Liver (tissue), 9 donors: Measurements from ENCODE around the gene COMMD2. TPM values are rescaled to one million over a fixed set of nuclear protein-coding genes. Genes with fewer than 3 reads are reported as not detected.

Experiments used
- DNase-seq: peaks from one replicate; pipeline ENCODE4 v3.0.0-alpha.2; 2017; ENCODE audit warnings: low spot score
- H3K27ac ChIP-seq, 2 donors: one replicate each; pipeline ENCODE4 v1.7.0; 2013; ENCODE audit warnings: inconsistent platforms in 2 of 2, low read length in 2 of 2, control low read depth in 1 of 2, low read depth in 1 of 2, mild to moderate bottlenecking in 1 of 2
- H3K27me3 ChIP-seq, 4 donors: one replicate each; pipeline versions ENCODE4 v1.6.1 to v1.7.0; 2013; ENCODE audit warnings: low read length in 3 of 4, inconsistent platforms in 1 of 4, mild to moderate bottlenecking in 1 of 4, moderate library complexity in 1 of 4; ENCODE audit not compliant: control insufficient read depth in 4 of 4, insufficient read depth in 4 of 4
- H3K36me3 ChIP-seq, 4 donors: one replicate each; pipeline versions ENCODE4 v1.6.1 to v1.7.0; 2013; ENCODE audit warnings: low read length in 3 of 4, mild to moderate bottlenecking in 3 of 4, low read depth in 1 of 4, moderate library complexity in 1 of 4; ENCODE audit not compliant: control insufficient read depth in 4 of 4, insufficient read depth in 3 of 4
- H3K4me1 ChIP-seq, 4 donors: one replicate each; pipeline versions ENCODE4 v1.6.1 to v1.7.0; 2013; ENCODE audit warnings: low read length in 3 of 4, mild to moderate bottlenecking in 3 of 4, moderate library complexity in 1 of 4; ENCODE audit not compliant: control insufficient read depth in 4 of 4, insufficient read depth in 4 of 4
- H3K4me3 ChIP-seq, 3 donors: one replicate each; pipeline versions ENCODE4 v1.6.1 to v1.7.0; 2013; ENCODE audit warnings: low read length in 3 of 3, control low read depth in 1 of 3, low read depth in 1 of 3, mild to moderate bottlenecking in 1 of 3
- H3K9ac ChIP-seq, 2 donors: one replicate each; pipeline ENCODE4 v1.7.0; 2013; ENCODE audit warnings: low read length in 2 of 2, mild to moderate bottlenecking in 2 of 2, moderate library complexity in 2 of 2, control low read depth in 1 of 2, low read depth in 1 of 2
- H3K9me3 ChIP-seq, 4 donors: one replicate each; pipeline versions ENCODE4 v1.6.1 to v1.7.0; 2013; ENCODE audit warnings: low read length in 3 of 4; ENCODE audit not compliant: control insufficient read depth in 4 of 4
- GABPA ChIP-seq, 2 donors: IDR thresholded peaks in 1 of 2; conservative IDR thresholded peaks in 1 of 2; 2 replicates each; pipeline ENCODE4 v1.6.1; 2016; ENCODE audit warnings: antibody characterized with exemption in 2 of 2, mild to moderate bottlenecking in 1 of 2, moderate library complexity in 1 of 2
- HNF4A ChIP-seq, 2 donors: conservative IDR thresholded peaks; 2 replicates each; pipeline ENCODE4 v1.6.1; 2016; ENCODE audit warnings: antibody characterized with exemption in 2 of 2, mild to moderate bottlenecking in 2 of 2
- HNF4G ChIP-seq: IDR thresholded peaks from 2 replicates; pipeline ENCODE4 v1.6.1; 2016; ENCODE audit warnings: antibody characterized with exemption
- NR2F2 ChIP-seq: IDR thresholded peaks from 2 replicates; pipeline ENCODE4 v1.6.1; 2016; ENCODE audit warnings: antibody characterized with exemption
- RAD21 ChIP-seq, 2 donors: IDR thresholded peaks; 2 replicates each; pipeline ENCODE4 v1.6.1; 2016; ENCODE audit warnings: antibody characterized with exemption in 2 of 2, mild to moderate bottlenecking in 2 of 2
- SP1 ChIP-seq: IDR thresholded peaks from 2 replicates; pipeline ENCODE4 v1.6.1; 2018; ENCODE audit warnings: antibody characterized with exemption, mild to moderate bottlenecking
- TAF1 ChIP-seq: conservative IDR thresholded peaks from 2 replicates; pipeline ENCODE4 v1.6.1; 2016; ENCODE audit warnings: antibody characterized with exemption, mild to moderate bottlenecking
- YY1 ChIP-seq: IDR thresholded peaks from 2 replicates; pipeline ENCODE4 v1.6.1; 2016; ENCODE audit warnings: antibody characterized with exemption, mild to moderate bottlenecking
- WGBS: extraction: QIAGEN DNeasy Blood & Tissue Kit; methylation state at CpG from one replicate; pipeline ENCODE4 v1.1.7; 2013; 5-methylcytosine and 5-hydroxymethylcytosine counted together
- polyA plus RNA-seq, 2 donors: library from polyadenylated mRNA; stranded (reverse) in 1 of 2; unstranded in 1 of 2; fragments of 200-250 nt in 1 of 2; fragments of >200 nt in 1 of 2; fragmentation: Nextera tagmentation in 1 of 2; extraction: Ambion mirVana in 1 of 2; gene quantifications; one replicate each; pipeline versions ENCODE4 v1.2.1 to v1.2.3, GENCODE V29; 2013 to 2015
- total RNA-seq, 2 donors: library from RNA; depleted of rRNA; stranded (reverse); fragments of >200 nt; gene quantifications; one replicate each; pipeline ENCODE4 v1.2.3, GENCODE V29; 2014
- TF ChIP-seq, protein P1 (sequence below): fragments of 150-350 bp; IDR thresholded peaks from 2 replicates; pipeline ENCODE4 v1.5.1; 2017; ENCODE audit warnings: improper control_type of control experiment, low read depth, low read length; ENCODE audit not compliant: missing input control
- TF ChIP-seq, protein P2 (sequence below): IDR thresholded peaks from 2 replicates; pipeline ENCODE4 v1.6.1; 2016; ENCODE audit warnings: antibody characterized with exemption, mild to moderate bottlenecking
- donor health status: healthy.
- donor health status: healthy.
- donor health status: healthy.
- donor health status: healthy.
- donor health status: healthy.

The COMMD2 gene
- total and polyA plus RNA-seq, 4 donors: 5.8 to 15.4 (median 11.2) TPM

GRCh38 chr3:149784064-149784704, 31.9 kb upstream of the COMMD2 start:
- H3K36me3 ChIP-seq: no peaks in the 10 kb centered on the region
- H3K9ac ChIP-seq: no peak overlapping the region
- no peak for DNase-seq
- H3K27ac ChIP-seq: no peak overlapping the region
- no peak for TF ChIP-seq TAF1
- no peak for TF ChIP-seq YY1
- TF ChIP-seq, protein P1, sequence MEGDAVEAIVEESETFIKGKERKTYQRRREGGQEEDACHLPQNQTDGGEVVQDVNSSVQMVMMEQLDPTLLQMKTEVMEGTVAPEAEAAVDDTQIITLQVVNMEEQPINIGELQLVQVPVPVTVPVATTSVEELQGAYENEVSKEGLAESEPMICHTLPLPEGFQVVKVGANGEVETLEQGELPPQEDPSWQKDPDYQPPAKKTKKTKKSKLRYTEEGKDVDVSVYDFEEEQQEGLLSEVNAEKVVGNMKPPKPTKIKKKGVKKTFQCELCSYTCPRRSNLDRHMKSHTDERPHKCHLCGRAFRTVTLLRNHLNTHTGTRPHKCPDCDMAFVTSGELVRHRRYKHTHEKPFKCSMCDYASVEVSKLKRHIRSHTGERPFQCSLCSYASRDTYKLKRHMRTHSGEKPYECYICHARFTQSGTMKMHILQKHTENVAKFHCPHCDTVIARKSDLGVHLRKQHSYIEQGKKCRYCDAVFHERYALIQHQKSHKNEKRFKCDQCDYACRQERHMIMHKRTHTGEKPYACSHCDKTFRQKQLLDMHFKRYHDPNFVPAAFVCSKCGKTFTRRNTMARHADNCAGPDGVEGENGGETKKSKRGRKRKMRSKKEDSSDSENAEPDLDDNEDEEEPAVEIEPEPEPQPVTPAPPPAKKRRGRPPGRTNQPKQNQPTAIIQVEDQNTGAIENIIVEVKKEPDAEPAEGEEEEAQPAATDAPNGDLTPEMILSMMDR: no peak
- H3K27me3 ChIP-seq: no peaks in the 10 kb centered on the region
- no peak overlapping the region for H3K4me3 ChIP-seq
- H3K4me1 ChIP-seq: no peaks in the 10 kb centered on the region
- 92% methylated on average over 5 of the region's 5 CpGs for whole genome bisulfite sequencing
- no peaks in the 10 kb centered on the region for H3K9me3 ChIP-seq

DNA sequence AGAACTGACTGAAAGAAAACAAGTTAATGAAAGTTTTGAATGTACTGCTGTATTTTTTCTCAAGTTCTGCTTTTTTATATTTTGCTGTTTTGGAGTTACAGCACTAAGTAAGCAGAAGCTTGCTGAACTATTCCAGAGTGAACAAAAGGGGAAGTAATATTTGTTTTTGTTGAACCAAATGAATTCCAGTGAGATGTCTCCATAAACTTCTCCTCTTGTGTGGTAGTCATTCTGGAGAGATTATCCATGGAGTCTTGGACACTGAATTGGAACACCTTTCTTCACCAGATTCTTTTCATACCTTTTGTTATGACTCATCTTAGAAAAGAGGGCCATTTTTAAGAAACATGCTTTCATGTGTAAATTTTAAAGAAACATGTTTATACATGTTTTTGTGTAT, 31.3 kb upstream of the COMMD2 start:
- Histone ChIP-seq H3K9ac (no peak overlapping the region), H3K27ac (no peak overlapping the region), H3K27me3 (no peaks in the 10 kb centered on the region), H3K4me3 (no peak overlapping the region), H3K4me1 (no peaks in the 10 kb centered on the region), H3K9me3 (no peaks in the 10 kb centered on the region), H3K36me3 (no peaks in the 10 kb centered on the region)
- DNase-seq: no peak
- TF ChIP-seq, protein P1: no peak
- TF ChIP-seq HNF4G: no peak
- TF ChIP-seq NR2F2: no peak
- TF ChIP-seq, protein P2, sequence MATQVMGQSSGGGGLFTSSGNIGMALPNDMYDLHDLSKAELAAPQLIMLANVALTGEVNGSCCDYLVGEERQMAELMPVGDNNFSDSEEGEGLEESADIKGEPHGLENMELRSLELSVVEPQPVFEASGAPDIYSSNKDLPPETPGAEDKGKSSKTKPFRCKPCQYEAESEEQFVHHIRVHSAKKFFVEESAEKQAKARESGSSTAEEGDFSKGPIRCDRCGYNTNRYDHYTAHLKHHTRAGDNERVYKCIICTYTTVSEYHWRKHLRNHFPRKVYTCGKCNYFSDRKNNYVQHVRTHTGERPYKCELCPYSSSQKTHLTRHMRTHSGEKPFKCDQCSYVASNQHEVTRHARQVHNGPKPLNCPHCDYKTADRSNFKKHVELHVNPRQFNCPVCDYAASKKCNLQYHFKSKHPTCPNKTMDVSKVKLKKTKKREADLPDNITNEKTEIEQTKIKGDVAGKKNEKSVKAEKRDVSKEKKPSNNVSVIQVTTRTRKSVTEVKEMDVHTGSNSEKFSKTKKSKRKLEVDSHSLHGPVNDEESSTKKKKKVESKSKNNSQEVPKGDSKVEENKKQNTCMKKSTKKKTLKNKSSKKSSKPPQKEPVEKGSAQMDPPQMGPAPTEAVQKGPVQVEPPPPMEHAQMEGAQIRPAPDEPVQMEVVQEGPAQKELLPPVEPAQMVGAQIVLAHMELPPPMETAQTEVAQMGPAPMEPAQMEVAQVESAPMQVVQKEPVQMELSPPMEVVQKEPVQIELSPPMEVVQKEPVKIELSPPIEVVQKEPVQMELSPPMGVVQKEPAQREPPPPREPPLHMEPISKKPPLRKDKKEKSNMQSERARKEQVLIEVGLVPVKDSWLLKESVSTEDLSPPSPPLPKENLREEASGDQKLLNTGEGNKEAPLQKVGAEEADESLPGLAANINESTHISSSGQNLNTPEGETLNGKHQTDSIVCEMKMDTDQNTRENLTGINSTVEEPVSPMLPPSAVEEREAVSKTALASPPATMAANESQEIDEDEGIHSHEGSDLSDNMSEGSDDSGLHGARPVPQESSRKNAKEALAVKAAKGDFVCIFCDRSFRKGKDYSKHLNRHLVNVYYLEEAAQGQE: no peak
- TF ChIP-seq RAD21 (IDR thresholded peaks at IDR 0.05): no peak
- no peak for TF ChIP-seq GABPA (IDR thresholded peaks at IDR 0.05 in 1 of 2, conservative IDR thresholded peaks at IDR 0.05 in 1 of 2)

DNA sequence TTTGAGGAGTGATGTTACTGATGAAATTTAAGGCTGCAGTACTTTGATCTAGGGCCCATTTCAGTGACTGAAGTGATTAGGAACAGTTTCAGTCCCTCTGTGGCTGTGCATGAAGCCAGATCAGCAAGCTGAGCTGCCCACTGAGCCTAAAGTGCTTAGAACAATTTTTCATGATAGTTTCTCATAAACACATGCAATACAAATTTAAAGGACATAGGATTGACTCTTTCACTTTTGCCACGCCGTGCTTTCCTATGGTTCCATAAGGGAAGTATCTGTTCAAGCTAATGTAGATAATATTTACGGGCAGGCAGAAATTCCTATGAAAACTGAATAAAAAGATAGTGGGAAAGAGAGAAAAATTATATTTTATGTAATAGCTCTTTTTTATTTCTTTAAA, 29.5 kb upstream of the COMMD2 start:
- H3K36me3 ChIP-seq: no peaks in the 10 kb centered on the region
- no peaks in the 10 kb centered on the region for H3K27me3 ChIP-seq
- DNase-seq: no peak
- no peaks in the 10 kb centered on the region for H3K4me1 ChIP-seq
- no peak overlapping the region for H3K9ac ChIP-seq
- 92% methylated on average over 3 of the region's 3 CpGs for WGBS
- no peak overlapping the region for H3K27ac ChIP-seq
- H3K9me3 ChIP-seq: no peaks in the 10 kb centered on the region
- no peak for TF ChIP-seq NR2F2
- TF ChIP-seq RAD21 (IDR thresholded peaks at IDR 0.05): no peak
- no peak for TF ChIP-seq SP1
- TF ChIP-seq HNF4A (conservative IDR thresholded peaks at IDR 0.05): no peak
- no peak for TF ChIP-seq TAF1
- TF ChIP-seq HNF4G: no peak
- no peak overlapping the region for H3K4me3 ChIP-seq
